ENCODE results near the gene PEBP1.

The PEBP1 gene

GRCh38 chr12:118164798-118165486 lies 29.0 kb downstream of the PEBP1 start:
- no peaks in the 10 kb centered on the region for H3K79me2 ChIP-seq (ENCODE audit: insufficient read depth, low read length)
- H3K9me3 ChIP-seq (ENCODE audit: insufficient read depth, low read length) = no peaks in the 10 kb centered on the region
- H2AFZ ChIP-seq (ENCODE audit: low read depth, low read length, severe bottlenecking) = no peak overlapping the region
- peaks cover 3% of the 10 kb centered on the region; the same call in 1 of the 2 replicates for H3F3A ChIP-seq (ENCODE audit: insufficient read depth)
- no peak overlapping the region for H3K4me3 ChIP-seq (ENCODE audit: insufficient read depth, low read length, poor library complexity, severe bottlenecking)
- no peak overlapping the region for H3K4me2 ChIP-seq (ENCODE audit: low read depth, low read length, poor library complexity, severe bottlenecking)
- peaks cover 38% of the 10 kb centered on the region; the same call in 1 of the 2 replicates for H3K36me3 ChIP-seq (ENCODE audit: low read length)
- no peaks in the 10 kb centered on the region for H3K9me2 ChIP-seq (replicated peaks; ENCODE audit: insufficient read depth, low read length)
- TF ChIP-seq CTCF (IDR thresholded peaks at IDR 0.05; ENCODE audit: insufficient read depth, low read length, poor library complexity, severe bottlenecking) (no peak), EZH2phosphoT487 (conservative IDR thresholded peaks at IDR 0.05; ENCODE audit: low read length) (no peak)
- no peaks in the 10 kb centered on the region for H3K27me3 ChIP-seq (ENCODE audit: low read length)
- H3K9ac ChIP-seq (ENCODE audit: low read length) = no peak overlapping the region
- no peak overlapping the region for H3K27ac ChIP-seq (ENCODE audit: low read depth, low read length)
- H4K20me1 ChIP-seq (ENCODE audit: low read depth, low read length) = no peaks in the 10 kb centered on the region

- TF ChIP-seq EZH2phosphoT487 (conservative IDR thresholded peaks at IDR 0.05; ENCODE audit: low read length) (no peak), CTCF (IDR thresholded peaks at IDR 0.05; ENCODE audit: insufficient read depth, low read length, poor library complexity, severe bottlenecking) (no peak)
- Histone ChIP-seq H3K9me3 (ENCODE audit: insufficient read depth, low read length) (no peaks in the 10 kb centered on the region), H3K9ac (ENCODE audit: low read length) (no peak overlapping the region), H3F3A (ENCODE audit: insufficient read depth) (peaks cover 3% of the 10 kb centered on the region; the same call in 1 of the 2 replicates), H4K20me1 (ENCODE audit: low read depth, low read length) (no peaks in the 10 kb centered on the region), H3K36me3 (ENCODE audit: low read length) (peaks cover 32% of the 10 kb centered on the region; the same call in 1 of the 2 replicates), H3K4me2 (ENCODE audit: low read depth, low read length, poor library complexity, severe bottlenecking) (no peak overlapping the region), H2AFZ (ENCODE audit: low read depth, low read length, severe bottlenecking) (no peak overlapping the region), H3K27me3 (ENCODE audit: low read length) (no peaks in the 10 kb centered on the region), H3K27ac (ENCODE audit: low read depth, low read length) (no peak overlapping the region), H3K79me2 (ENCODE audit: insufficient read depth, low read length) (no peaks in the 10 kb centered on the region), H3K9me2 (replicated peaks; ENCODE audit: insufficient read depth, low read length) (no peaks in the 10 kb centered on the region), H3K4me3 (ENCODE audit: insufficient read depth, low read length, poor library complexity, severe bottlenecking) (no peak overlapping the region)
Measured at GRCh38 chr12:118166946-118167345, 31.0 kb downstream of the PEBP1 start.

GRCh38 chr12:118175823-118176447 lies 40.0 kb downstream of the PEBP1 start:
- no peak overlapping the region for H3K4me2 ChIP-seq (ENCODE audit: low read depth, low read length, poor library complexity, severe bottlenecking)

More at GRCh38 chr12:118175823-118176447, 40.0 kb downstream of the PEBP1 start:
- H3K9me3 ChIP-seq (ENCODE audit: insufficient read depth, low read length) = no peaks in the 10 kb centered on the region
- H4K20me1 ChIP-seq (ENCODE audit: low read depth, low read length) = no peaks in the 10 kb centered on the region
- no peak overlapping the region for H3K4me3 ChIP-seq (ENCODE audit: insufficient read depth, low read length, poor library complexity, severe bottlenecking)
- H3F3A ChIP-seq (ENCODE audit: insufficient read depth) = no peaks in the 10 kb centered on the region
- no peak overlapping the region for H2AFZ ChIP-seq (ENCODE audit: low read depth, low read length, severe bottlenecking)
- TF ChIP-seq EZH2phosphoT487 (conservative IDR thresholded peaks at IDR 0.05; ENCODE audit: low read length) (no peak), CTCF (IDR thresholded peaks at IDR 0.05; ENCODE audit: insufficient read depth, low read length, poor library complexity, severe bottlenecking) (no peak)
- peaks cover 18% of the 10 kb centered on the region for H3K36me3 ChIP-seq (ENCODE audit: low read length)
- no peaks in the 10 kb centered on the region for H3K79me2 ChIP-seq (ENCODE audit: insufficient read depth, low read length)
- H3K9ac ChIP-seq (ENCODE audit: low read length) = no peak overlapping the region
- no peaks in the 10 kb centered on the region for H3K27me3 ChIP-seq (ENCODE audit: low read length)
- H3K27ac ChIP-seq (ENCODE audit: low read depth, low read length) = no peak overlapping the region
- no peaks in the 10 kb centered on the region for H3K9me2 ChIP-seq (replicated peaks; ENCODE audit: insufficient read depth, low read length)

Measured in SU-DHL-6 (cell line).